Cardiac fibroblast (primary cell): Measurements from ENCODE around the gene HOXC4.
A peak's percentile ranks its signal among the peaks of the same experiment; 100 is the strongest.

Experiments used
- DNase-seq, 2 donors: peaks; one replicate each; pipeline versions ENCODE4 v3.0.0 to v3.0.0-alpha.2; 2010; ENCODE audit warnings: low read depth in 2 of 2
- H3K4me3 ChIP-seq, 2 donors: replicated peaks in 1 of 2; 1 replicate in 1 of 2; 2 replicates in 1 of 2; pipeline ENCODE4 v1.5.1; 2011; ENCODE audit warnings: low read depth in 2 of 2, low read length in 2 of 2, mild to moderate bottlenecking in 2 of 2, moderate library complexity in 1 of 2
- TF ChIP-seq, protein P1 (sequence below): IDR thresholded peaks from one replicate; pipeline ENCODE4 v1.5.1; 2011; ENCODE audit warnings: low read depth, mild to moderate bottlenecking, low read length, inconsistent platforms

HOXC4 gene

DNA sequence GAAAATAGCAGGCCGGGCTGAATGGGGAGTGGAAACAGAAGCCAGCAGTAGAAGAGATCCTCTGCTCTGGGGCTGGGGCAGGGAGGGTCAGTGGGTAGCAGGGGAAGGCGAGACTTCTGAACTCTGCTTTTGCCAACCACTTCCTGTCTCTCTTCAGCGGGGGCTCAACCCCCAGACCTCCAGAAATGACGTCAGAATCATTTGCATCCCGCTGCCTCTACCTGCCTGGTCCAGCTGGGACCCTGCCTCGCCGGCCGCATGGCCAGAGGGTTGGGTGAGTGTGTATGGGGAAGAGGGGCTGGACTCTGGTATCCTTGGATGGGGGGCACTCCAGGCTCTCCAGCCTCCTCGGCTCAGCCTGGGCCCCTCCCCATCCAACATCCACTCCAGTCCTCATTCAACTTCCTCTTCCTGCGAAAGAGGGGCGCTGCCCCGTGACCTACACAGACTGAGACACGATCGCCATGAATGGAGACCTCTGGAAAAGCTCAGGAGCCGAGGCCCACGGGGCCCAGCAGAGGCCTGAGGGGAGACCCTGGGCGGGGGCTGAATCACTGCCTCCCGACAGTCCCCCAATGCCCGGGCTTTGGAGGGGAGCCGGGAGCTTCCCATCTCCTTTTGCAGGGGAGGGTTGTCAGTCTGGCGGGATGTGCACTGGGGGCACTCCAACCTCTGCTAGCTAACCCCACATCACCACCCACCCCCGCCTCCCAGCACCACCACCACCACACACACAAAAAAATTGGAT lies 458 bp upstream of the HOXC4 start:
- H3K4me3 ChIP-seq, result peak overlapping the region; percentile 30 to 40
- no peak for DNase-seq
- TF ChIP-seq, protein P1, sequence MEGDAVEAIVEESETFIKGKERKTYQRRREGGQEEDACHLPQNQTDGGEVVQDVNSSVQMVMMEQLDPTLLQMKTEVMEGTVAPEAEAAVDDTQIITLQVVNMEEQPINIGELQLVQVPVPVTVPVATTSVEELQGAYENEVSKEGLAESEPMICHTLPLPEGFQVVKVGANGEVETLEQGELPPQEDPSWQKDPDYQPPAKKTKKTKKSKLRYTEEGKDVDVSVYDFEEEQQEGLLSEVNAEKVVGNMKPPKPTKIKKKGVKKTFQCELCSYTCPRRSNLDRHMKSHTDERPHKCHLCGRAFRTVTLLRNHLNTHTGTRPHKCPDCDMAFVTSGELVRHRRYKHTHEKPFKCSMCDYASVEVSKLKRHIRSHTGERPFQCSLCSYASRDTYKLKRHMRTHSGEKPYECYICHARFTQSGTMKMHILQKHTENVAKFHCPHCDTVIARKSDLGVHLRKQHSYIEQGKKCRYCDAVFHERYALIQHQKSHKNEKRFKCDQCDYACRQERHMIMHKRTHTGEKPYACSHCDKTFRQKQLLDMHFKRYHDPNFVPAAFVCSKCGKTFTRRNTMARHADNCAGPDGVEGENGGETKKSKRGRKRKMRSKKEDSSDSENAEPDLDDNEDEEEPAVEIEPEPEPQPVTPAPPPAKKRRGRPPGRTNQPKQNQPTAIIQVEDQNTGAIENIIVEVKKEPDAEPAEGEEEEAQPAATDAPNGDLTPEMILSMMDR, result no peak

DNA sequence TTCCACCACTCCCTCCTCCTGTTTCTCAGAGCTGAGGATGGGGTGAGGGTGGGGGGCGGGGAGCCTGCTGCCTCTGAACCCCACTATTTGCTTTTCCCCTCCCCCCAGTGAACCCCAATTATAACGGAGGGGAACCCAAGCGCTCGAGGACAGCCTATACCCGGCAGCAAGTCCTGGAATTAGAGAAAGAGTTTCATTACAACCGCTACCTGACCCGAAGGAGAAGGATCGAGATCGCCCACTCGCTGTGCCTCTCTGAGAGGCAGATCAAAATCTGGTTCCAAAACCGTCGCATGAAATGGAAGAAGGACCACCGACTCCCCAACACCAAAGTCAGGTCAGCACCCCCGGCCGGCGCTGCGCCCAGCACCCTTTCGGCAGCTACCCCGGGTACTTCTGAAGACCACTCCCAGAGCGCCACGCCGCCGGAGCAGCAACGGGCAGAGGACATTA lies 1.1 kb downstream of the HOXC4 start:
- no peak for DNase-seq
- peak overlapping the region in 1 of 2 donors; percentile 34 for H3K4me3 ChIP-seq
- TF ChIP-seq, protein P1, result no peak

DNA sequence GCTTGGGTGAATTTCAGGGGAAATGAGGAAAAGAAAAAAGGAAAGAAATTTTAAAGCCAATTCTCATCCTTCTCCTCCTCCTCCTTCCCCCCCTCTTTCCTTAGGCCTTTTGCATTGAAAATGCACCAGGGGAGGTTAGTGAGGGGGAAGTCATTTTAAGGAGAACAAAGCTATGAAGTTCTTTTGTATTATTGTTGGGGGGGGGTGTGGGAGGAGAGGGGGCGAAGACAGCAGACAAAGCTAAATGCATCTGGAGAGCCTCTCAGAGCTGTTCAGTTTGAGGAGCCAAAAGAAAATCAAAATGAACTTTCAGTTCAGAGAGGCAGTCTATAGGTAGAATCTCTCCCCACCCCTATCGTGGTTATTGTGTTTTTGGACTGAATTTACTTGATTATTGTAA lies 1.9 kb downstream of the HOXC4 start:
- no peak for DNase-seq
- TF ChIP-seq, protein P1, result no peak
- no peak overlapping the region for H3K4me3 ChIP-seq

DNA sequence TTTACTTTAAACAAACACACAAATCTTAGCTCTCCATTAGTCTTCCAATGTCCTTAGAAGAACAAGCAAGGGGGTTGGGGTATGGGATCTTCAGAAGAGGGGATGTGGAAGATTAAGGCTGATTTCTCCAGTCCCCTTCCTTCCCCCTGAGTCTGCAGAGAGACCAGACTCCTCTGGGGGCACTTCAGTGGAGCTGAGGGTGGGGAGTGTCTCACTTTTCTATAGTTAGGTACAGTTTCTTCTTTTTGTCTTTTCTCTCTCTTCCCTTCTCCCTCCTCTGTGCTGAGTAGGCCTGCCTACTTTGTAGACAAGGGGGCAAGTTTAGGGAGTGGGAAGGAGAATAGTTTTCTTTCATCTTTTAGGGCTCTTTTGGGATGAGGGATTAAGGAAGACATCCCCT lies 2.5 kb downstream of the HOXC4 start:
- DNase-seq, result no peak
- H3K4me3 ChIP-seq, result no peak overlapping the region
- TF ChIP-seq, protein P1, result no peak

DNA sequence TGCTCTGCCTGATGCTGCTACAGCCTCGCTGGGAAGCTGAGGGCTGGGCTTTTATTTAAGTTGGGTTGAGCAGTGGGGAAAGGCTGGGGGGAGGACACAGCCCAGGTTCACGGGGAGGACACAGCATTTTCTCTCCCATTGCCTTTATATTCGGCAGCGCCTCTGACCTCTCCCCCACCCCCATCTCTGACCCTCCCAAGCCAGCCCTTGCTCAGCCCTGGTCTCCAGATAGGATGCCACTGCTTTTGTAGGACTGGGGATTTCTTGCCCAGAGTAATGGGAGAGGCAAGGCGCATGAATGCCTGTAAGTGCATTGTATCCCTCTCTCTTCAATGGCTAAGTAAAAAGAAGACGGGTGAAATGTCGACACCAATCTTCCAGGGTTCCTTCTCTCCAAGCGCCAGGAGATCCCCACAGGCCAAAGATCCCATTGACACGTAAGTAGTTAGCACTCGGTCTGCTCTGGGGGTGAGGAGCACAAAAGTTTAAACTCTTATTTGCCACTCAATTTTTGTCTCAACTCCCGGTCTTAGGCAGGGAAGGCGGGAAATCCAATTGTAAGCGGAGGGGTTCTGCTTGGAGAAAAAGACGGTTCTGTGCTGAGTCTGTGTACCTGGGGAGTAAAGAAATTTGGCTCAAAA lies 4.6 kb downstream of the HOXC4 start:
- no peak for DNase-seq
- TF ChIP-seq, protein P1, result no peak
- H3K4me3 ChIP-seq, result no peak overlapping the region

DNA sequence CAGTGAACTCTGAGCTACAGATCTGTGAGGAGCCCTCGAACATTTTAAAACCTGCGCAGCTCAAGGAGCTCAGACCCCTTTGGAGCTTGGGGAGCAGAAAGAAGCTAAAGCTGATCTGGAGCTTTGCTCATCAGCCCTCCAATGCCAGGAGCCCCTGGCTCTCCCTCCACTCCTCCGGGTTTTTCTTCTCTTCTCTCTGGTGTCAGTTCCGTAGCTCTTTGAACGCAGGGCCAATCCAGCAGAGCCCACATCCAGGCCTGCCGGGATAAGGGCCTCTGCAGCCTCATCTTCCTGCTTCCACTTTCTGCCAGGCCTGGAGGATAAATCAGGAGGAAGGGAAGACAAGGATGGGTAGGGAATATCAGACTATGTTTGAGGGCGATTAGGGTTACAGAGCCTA lies 6.0 kb downstream of the HOXC4 start:
- DNase-seq, result no peak
- H3K4me3 ChIP-seq, result no peak overlapping the region
- TF ChIP-seq, protein P1, result no peak
